Measurements from ENCODE around the gene ABCC10. TPM values are rescaled to one million over a fixed set of nuclear protein-coding genes. Genes with fewer than 3 reads are reported as not detected.
"Not testable (repeated sequence)": the region's sequence is repeated elsewhere in the genome, so short reads cannot be mapped to it uniquely, and the experiment has no call there.

ABCC10 gene
- polyA plus RNA-seq, 3 donors = 7.6 to 32.8 (median 10.2) TPM

- no peak overlapping the region for H3K27ac ChIP-seq (ENCODE audit: low read depth in 1 of 2, low read length in 2 of 2)
- no peak overlapping the region for H3K4me3 ChIP-seq (replicated peaks in 1 of 3; ENCODE audit: low read depth in 2 of 3, low read length in 3 of 3)
- no peaks in the 10 kb centered on the region for H3K36me3 Mint-ChIP-seq
- no peaks in the 10 kb centered on the region for H3K36me3 ChIP-seq (replicated peaks in 1 of 2; ENCODE audit: control insufficient read depth in 1 of 2, insufficient read depth in 2 of 2, low read length in 2 of 2)
- H3K9ac ChIP-seq (ENCODE audit: insufficient read depth, low read length, poor library complexity, severe bottlenecking) = no peak overlapping the region
- no peaks in the 10 kb centered on the region for H4K20me1 ChIP-seq (ENCODE audit: insufficient read depth, low read length)
- peaks cover 9 to 26% (median 13%) of the 10 kb centered on the region in 3 donors for H3K27me3 Mint-ChIP-seq (ENCODE audit: low read depth in 3 of 3)
- no peak overlapping the region for H3K4me3 Mint-ChIP-seq
- H3K27ac Mint-ChIP-seq = no peak overlapping the region
- DNase-seq = no peak
- 100% methylated on average over 1 of the region's 5 CpGs for WGBS (ENCODE audit: insufficient coverage)
- peaks cover 0 to 14% (median 11%) of the 10 kb centered on the region in 7 donors for H3K9me3 Mint-ChIP-seq
- H3K79me2 ChIP-seq (ENCODE audit: insufficient read depth, low read length) = no peaks in the 10 kb centered on the region
- no peak overlapping the region for H3K4me2 ChIP-seq (replicated peaks; ENCODE audit: extremely low read depth, low read length, poor library complexity, severe bottlenecking)
- peaks cover 0 to 4% of the 10 kb centered on the region in 2 donors for H3K27me3 ChIP-seq (ENCODE audit: control insufficient read depth in 2 of 2, insufficient read depth in 2 of 2, low read length in 2 of 2)
- no peaks in the 10 kb centered on the region for H3K4me1 Mint-ChIP-seq
- no peak overlapping the region for H2AFZ ChIP-seq (ENCODE audit: insufficient read depth, low read depth, low read length, poor library complexity, severe bottlenecking)
- intact Hi-C loops (cut with micrococcal nuclease) = no loop called here
- no peak for TF ChIP-seq CTCF (IDR thresholded peaks at IDR 0.05)
- H3K4me1 ChIP-seq (ENCODE audit: control insufficient read depth in 1 of 2, insufficient read depth in 2 of 2, low read length in 2 of 2) = no peaks in the 10 kb centered on the region
- H3K9me3 ChIP-seq (replicated peaks in 1 of 2; ENCODE audit: control insufficient read depth in 1 of 2, insufficient read depth in 1 of 2, low read length in 2 of 2) = peaks cover 0 to 15% of the 10 kb centered on the region in 2 donors
These were observed 14.8 kb upstream of the ABCC10 start for GRCh38 chr6:43412541-43412940.

GRCh38 chr6:43413002-43413401 lies 14.3 kb upstream of the ABCC10 start:
- Mint-ChIP-seq H3K36me3 (no peaks in the 10 kb centered on the region), H3K27ac (no peak overlapping the region), H3K4me1 (no peaks in the 10 kb centered on the region), H3K9me3 (peaks cover 0 to 14% (median 11%) of the 10 kb centered on the region in 7 donors), H3K4me3 (no peak overlapping the region), H3K27me3 (ENCODE audit: low read depth in 3 of 3) (peaks cover 7 to 26% (median 10%) of the 10 kb centered on the region in 3 donors)
- no peaks in the 10 kb centered on the region for H3K4me1 ChIP-seq (ENCODE audit: control insufficient read depth in 1 of 2, insufficient read depth in 2 of 2, low read length in 2 of 2)
- H3K36me3 ChIP-seq (replicated peaks in 1 of 2; ENCODE audit: control insufficient read depth in 1 of 2, insufficient read depth in 2 of 2, low read length in 2 of 2) = no peaks in the 10 kb centered on the region
- peaks cover 0 to 5% of the 10 kb centered on the region in 2 donors for H3K27me3 ChIP-seq (ENCODE audit: control insufficient read depth in 2 of 2, insufficient read depth in 2 of 2, low read length in 2 of 2)
- 100% methylated on average over 2 of the region's 2 CpGs for WGBS (ENCODE audit: insufficient coverage)
- no peak overlapping the region for H3K4me3 ChIP-seq (replicated peaks in 1 of 3; ENCODE audit: low read depth in 2 of 3, low read length in 3 of 3)
- intact Hi-C loops (cut with micrococcal nuclease) = no loop called here
- no peaks in the 10 kb centered on the region for H3K79me2 ChIP-seq (ENCODE audit: insufficient read depth, low read length)
- no peaks in the 10 kb centered on the region for H4K20me1 ChIP-seq (ENCODE audit: insufficient read depth, low read length)
- H3K27ac ChIP-seq (ENCODE audit: low read depth in 1 of 2, low read length in 2 of 2) = no peak overlapping the region
- H3K4me2 ChIP-seq (replicated peaks; ENCODE audit: extremely low read depth, low read length, poor library complexity, severe bottlenecking) = no peak overlapping the region
- TF ChIP-seq CTCF (IDR thresholded peaks at IDR 0.05) = no peak
- DNase-seq = no peak
- peaks cover 0 to 15% of the 10 kb centered on the region in 2 donors for H3K9me3 ChIP-seq (replicated peaks in 1 of 2; ENCODE audit: control insufficient read depth in 1 of 2, insufficient read depth in 1 of 2, low read length in 2 of 2)
- H2AFZ ChIP-seq (ENCODE audit: insufficient read depth, low read depth, low read length, poor library complexity, severe bottlenecking) = no peak overlapping the region
- H3K9ac ChIP-seq (ENCODE audit: insufficient read depth, low read length, poor library complexity, severe bottlenecking) = no peak overlapping the region

GRCh38 chr6:43415275-43415674 lies 12.1 kb upstream of the ABCC10 start:
- H3K4me1 ChIP-seq (ENCODE audit: control insufficient read depth in 1 of 2, insufficient read depth in 2 of 2, low read length in 2 of 2); H3K36me3 ChIP-seq (replicated peaks in 1 of 2; ENCODE audit: control insufficient read depth in 1 of 2, insufficient read depth in 2 of 2, low read length in 2 of 2); H4K20me1 ChIP-seq (ENCODE audit: insufficient read depth, low read length); H3K27ac ChIP-seq (ENCODE audit: low read depth in 1 of 2, low read length in 2 of 2); H3K9ac ChIP-seq (ENCODE audit: insufficient read depth, low read length, poor library complexity, severe bottlenecking); H3K4me2 ChIP-seq (replicated peaks; ENCODE audit: extremely low read depth, low read length, poor library complexity, severe bottlenecking); H3K27me3 ChIP-seq (ENCODE audit: control insufficient read depth in 2 of 2, insufficient read depth in 2 of 2, low read length in 2 of 2); H3K36me3 Mint-ChIP-seq; DNase-seq; H3K79me2 ChIP-seq (ENCODE audit: insufficient read depth, low read length); H3K4me1 Mint-ChIP-seq; H3K4me3 Mint-ChIP-seq; H3K27ac Mint-ChIP-seq; H3K4me3 ChIP-seq (replicated peaks in 1 of 3; ENCODE audit: low read depth in 2 of 3, low read length in 3 of 3); intact Hi-C loops (cut with micrococcal nuclease); H2AFZ ChIP-seq (ENCODE audit: insufficient read depth, low read depth, low read length, poor library complexity, severe bottlenecking): not testable (repeated sequence)
- 100% methylated on average over 1 of the region's 8 CpGs for WGBS (ENCODE audit: insufficient coverage)
- Mint-ChIP-seq H3K27me3 (ENCODE audit: low read depth in 3 of 3) (peaks cover 12 to 32% (median 15%) of the 10 kb centered on the region in 3 donors), H3K9me3 (peaks cover 0 to 16% (median 11%) of the 10 kb centered on the region in 7 donors)
- peaks cover 0 to 15% of the 10 kb centered on the region in 2 donors for H3K9me3 ChIP-seq (replicated peaks in 1 of 2; ENCODE audit: control insufficient read depth in 1 of 2, insufficient read depth in 1 of 2, low read length in 2 of 2)
